Right cardiac atrium (tissue), 5 donors: Measurements from ENCODE around the gene DNAH8. TPM values are rescaled to one million over a fixed set of nuclear protein-coding genes. Genes with fewer than 3 reads are reported as not detected.
A peak's percentile ranks its signal among the peaks of the same experiment; 100 is the strongest.

Experiments used
- ATAC-seq, 2 donors: fragments of 200-7000 bp; cut with Tn5 transposase; one replicate each; pipeline versions ENCODE4 v1.8.0 to v1.9.1; 2020; ENCODE audit warnings: moderate library complexity in 2 of 2, mild to moderate bottlenecking in 1 of 2
- DNase-seq, 3 donors: peaks; one replicate each; pipeline ENCODE4 v3.0.0-alpha.2; 2020
- H3K27ac ChIP-seq: one replicate; pipeline ENCODE4 v1.5.1; 2013; ENCODE audit warnings: mild to moderate bottlenecking, low read length, control low read depth, moderate library complexity
- H3K27me3 ChIP-seq: one replicate; pipeline ENCODE4 v1.6.1; 2013; ENCODE audit not compliant: control insufficient read depth, insufficient read depth
- H3K4me1 ChIP-seq: one replicate; pipeline ENCODE4 v1.6.1; 2013; ENCODE audit warnings: low read length; ENCODE audit not compliant: control insufficient read depth, insufficient read depth
- H3K4me3 ChIP-seq: one replicate; pipeline ENCODE4 v1.5.1; 2013; ENCODE audit warnings: low read length, control low read depth
- H3K9me3 ChIP-seq: one replicate; pipeline ENCODE4 v1.6.1; 2013; ENCODE audit warnings: low read length; ENCODE audit not compliant: control insufficient read depth
- WGBS: extraction: QIAGEN DNeasy Blood & Tissue Kit; methylation state at CpG from one replicate; pipeline ENCODE4 v1.1.7; 2013; 5-methylcytosine and 5-hydroxymethylcytosine counted together
- intact Hi-C, 4 donors: fragments of 100-400 bp; cut with DNase I; formaldehyde crosslinking; loops; one replicate each; pipeline versions ENCODE4 v1.11.0 to v1.14.0; 2022 to 2023
- polyA plus RNA-seq: library from polyadenylated mRNA; stranded (reverse); fragments of 200-250 nt; gene quantifications from one replicate; pipeline ENCODE4 v1.2.3, GENCODE V29; 2013
- total RNA-seq, 4 donors: library from RNA; stranded (reverse); fragmentation: NEBNext Ultra II Directional; extraction: Animal tissue kit (Norgen Biotek cat#: 25700); gene quantifications; one replicate each; pipeline ENCODE4 v1.2.1, GENCODE V29; 2021
- donor health status: healthy with polysubstance abuse.
- donor health status: DM: no; HTN: yes; CAD: no.
- donor health status: DM: no; HTN: no; CAD: no.
- donor health status: DM: no; HTN: yes; CAD: no; lungs with severe emphysema.
- donor health status: DM: yes; HTN: yes; CAD: no.

DNAH8 gene
- total and polyA plus RNA-seq, 5 donors, result not detected

DNA sequence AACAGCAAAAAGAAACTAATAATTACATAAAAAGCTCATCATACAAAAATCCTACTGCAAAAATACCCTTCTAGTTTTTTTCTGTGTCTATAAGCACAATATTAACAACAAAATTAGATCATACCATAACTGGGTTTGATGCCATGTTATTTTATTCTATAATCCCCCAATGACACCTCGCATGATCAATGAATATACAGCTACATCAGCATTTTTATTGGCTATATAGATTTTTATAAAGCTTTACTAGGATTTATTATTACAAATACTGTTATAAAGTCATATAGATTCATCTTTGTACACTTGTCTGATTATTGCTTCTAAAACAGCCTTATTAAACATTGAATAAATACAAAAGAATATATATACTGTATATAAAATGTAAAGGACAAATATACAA lies 288.4 kb downstream of the DNAH8 start:
- H3K4me3 ChIP-seq, result no peak overlapping the region
- H3K4me1 ChIP-seq, result no peaks in the 10 kb centered on the region
- intact Hi-C loops, result no loop called here
- no peaks in the 10 kb centered on the region for H3K9me3 ChIP-seq
- H3K27me3 ChIP-seq, result no peaks in the 10 kb centered on the region
- ATAC-seq, result no peak
- H3K27ac ChIP-seq, result no peak overlapping the region
- 88% methylated on average over 1 of the region's 1 CpG for WGBS
- no peak for DNase-seq

- DNase-seq (no peak), ATAC-seq (no peak)
- Histone ChIP-seq H3K4me1 (no peaks in the 10 kb centered on the region), H3K9me3 (no peaks in the 10 kb centered on the region), H3K4me3 (no peak overlapping the region), H3K27ac (no peak overlapping the region), H3K27me3 (no peaks in the 10 kb centered on the region)
- WGBS, result 59% methylated on average over 2 of the region's 2 CpGs
- intact Hi-C loops, result no loop called here
Observed at GRCh38 chr6:39004801-39005200, 289.7 kb downstream of the DNAH8 start.

DNA sequence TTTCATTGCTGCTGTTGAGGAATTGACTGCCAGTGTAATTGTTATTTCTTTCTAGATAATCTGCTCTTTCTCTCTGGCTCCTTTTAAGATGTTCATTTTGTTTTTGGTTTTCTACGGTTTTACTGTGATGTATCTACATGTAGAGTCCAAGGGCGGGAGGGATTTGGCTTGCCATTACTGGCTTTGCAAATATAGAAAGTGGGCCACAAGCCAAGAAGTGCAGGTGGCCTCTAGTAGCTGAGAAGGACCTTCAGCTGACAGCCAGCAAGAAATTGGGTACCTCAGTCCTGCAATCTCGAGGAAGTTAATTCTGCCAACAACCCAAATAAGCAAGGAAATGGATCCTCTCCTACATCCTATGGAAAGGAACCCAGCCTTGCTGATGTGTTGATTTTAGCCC lies 290.7 kb downstream of the DNAH8 start:
- DNase-seq, result no peak
- Histone ChIP-seq H3K4me1 (no peaks in the 10 kb centered on the region), H3K4me3 (no peak overlapping the region), H3K9me3 (no peaks in the 10 kb centered on the region), H3K27me3 (no peaks in the 10 kb centered on the region), H3K27ac (no peak overlapping the region)
- 70% methylated on average over 3 of the region's 3 CpGs for WGBS
- ATAC-seq, result no peak
- intact Hi-C loops, result no loop called here

GRCh38 chr6:39007575-39007974 lies 292.5 kb downstream of the DNAH8 start:
- ATAC-seq, result peak in 1 of 2 donors; percentile 52

GRCh38 chr6:39008737-39009136 lies 293.6 kb downstream of the DNAH8 start:
- no peak for DNase-seq
- Histone ChIP-seq H3K9me3 (no peaks in the 10 kb centered on the region), H3K27me3 (no peaks in the 10 kb centered on the region), H3K27ac (no peak overlapping the region), H3K4me3 (no peak overlapping the region), H3K4me1 (no peaks in the 10 kb centered on the region)
- intact Hi-C loops, result no loop called here
- 15% methylated on average over 1 of the region's 1 CpG for WGBS
- no peak for ATAC-seq

More at GRCh38 chr6:39007575-39007974, 292.5 kb downstream of the DNAH8 start:
- Histone ChIP-seq H3K27ac (no peak overlapping the region), H3K4me1 (no peaks in the 10 kb centered on the region), H3K27me3 (no peaks in the 10 kb centered on the region), H3K9me3 (no peaks in the 10 kb centered on the region), H3K4me3 (no peak overlapping the region)
- 39% methylated on average over 3 of the region's 3 CpGs for WGBS
- DNase-seq, result no peak
- intact Hi-C loops, result no loop called here

- no peaks in the 10 kb centered on the region for H3K4me1 ChIP-seq
- no peaks in the 10 kb centered on the region for H3K27me3 ChIP-seq
- no peak overlapping the region for H3K27ac ChIP-seq
- no peak for ATAC-seq
- no peaks in the 10 kb centered on the region for H3K9me3 ChIP-seq
- WGBS, result 0% methylated on average over 1 of the region's 1 CpG
- intact Hi-C loops, result no loop called here
- DNase-seq, result no peak
- H3K4me3 ChIP-seq, result no peak overlapping the region
Observed at GRCh38 chr6:39009476-39009875, 294.4 kb downstream of the DNAH8 start.

- 84% methylated on average over 7 of the region's 7 CpGs for WGBS
- Histone ChIP-seq H3K27me3 (no peaks in the 10 kb centered on the region), H3K4me1 (peaks cover 3% of the 10 kb centered on the region), H3K9me3 (no peaks in the 10 kb centered on the region), H3K27ac (no peak overlapping the region), H3K4me3 (no peak overlapping the region)
- intact Hi-C loops, result no loop called here
- no peak for DNase-seq
- no peak for ATAC-seq
Observed at GRCh38 chr6:39016839-39017546, 301.9 kb downstream of the DNAH8 start.

DNA sequence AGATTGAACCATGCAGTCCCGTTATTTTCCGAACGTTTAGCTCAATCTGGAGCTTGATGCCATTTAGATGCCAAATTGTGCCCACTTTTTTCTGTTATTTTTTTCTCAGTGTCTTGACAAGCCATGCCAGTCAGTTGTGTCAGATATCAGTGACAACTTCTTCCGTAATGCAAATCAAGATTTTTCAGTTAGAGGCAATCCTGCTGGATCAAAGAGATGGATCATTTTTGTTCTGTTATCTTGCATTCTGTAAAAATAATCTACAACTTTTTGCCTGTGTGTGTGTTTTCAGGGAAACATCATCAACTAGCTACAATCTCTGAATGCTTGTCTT lies 302.4 kb downstream of the DNAH8 start:
- peaks cover 3% of the 10 kb centered on the region for H3K4me1 ChIP-seq
- no peaks in the 10 kb centered on the region for H3K27me3 ChIP-seq
- H3K9me3 ChIP-seq, result no peaks in the 10 kb centered on the region
- DNase-seq (no peak), ATAC-seq (no peak)
- intact Hi-C loops, result no loop called here
- no peak overlapping the region for H3K27ac ChIP-seq
- H3K4me3 ChIP-seq, result no peak overlapping the region
- WGBS, result 68% methylated on average over 4 of the region's 4 CpGs

GRCh38 chr6:39018103-39018502 lies 303.0 kb downstream of the DNAH8 start:
- intact Hi-C loops, result no loop called here

GRCh38 chr6:39020136-39020535 lies 305.0 kb downstream of the DNAH8 start:
- ATAC-seq, result no peak
- intact Hi-C loops, result no loop called here
- DNase-seq, result no peak
- Histone ChIP-seq H3K4me1 (peaks cover 3% of the 10 kb centered on the region), H3K9me3 (no peaks in the 10 kb centered on the region), H3K27ac (no peak overlapping the region), H3K4me3 (no peak overlapping the region), H3K27me3 (no peaks in the 10 kb centered on the region)
- 76% methylated on average over 2 of the region's 2 CpGs for WGBS

More at GRCh38 chr6:39018103-39018502, 303.0 kb downstream of the DNAH8 start:
- Histone ChIP-seq H3K4me1 (peaks cover 3% of the 10 kb centered on the region), H3K9me3 (no peaks in the 10 kb centered on the region), H3K4me3 (no peak overlapping the region), H3K27ac (no peak overlapping the region), H3K27me3 (no peaks in the 10 kb centered on the region)
- ATAC-seq, result peak; percentile 68 to 86
- WGBS, result 39% methylated on average over 5 of the region's 5 CpGs
- no peak for DNase-seq

GRCh38 chr6:39021041-39021440 lies 305.9 kb downstream of the DNAH8 start:
- Histone ChIP-seq H3K4me1 (peaks cover 3% of the 10 kb centered on the region), H3K27ac (no peak overlapping the region), H3K9me3 (no peaks in the 10 kb centered on the region), H3K4me3 (no peak overlapping the region), H3K27me3 (no peaks in the 10 kb centered on the region)
- DNase-seq, result no peak
- intact Hi-C loops, result no loop called here
- no peak for ATAC-seq
- WGBS, result 73% methylated on average over 2 of the region's 2 CpGs

DNA sequence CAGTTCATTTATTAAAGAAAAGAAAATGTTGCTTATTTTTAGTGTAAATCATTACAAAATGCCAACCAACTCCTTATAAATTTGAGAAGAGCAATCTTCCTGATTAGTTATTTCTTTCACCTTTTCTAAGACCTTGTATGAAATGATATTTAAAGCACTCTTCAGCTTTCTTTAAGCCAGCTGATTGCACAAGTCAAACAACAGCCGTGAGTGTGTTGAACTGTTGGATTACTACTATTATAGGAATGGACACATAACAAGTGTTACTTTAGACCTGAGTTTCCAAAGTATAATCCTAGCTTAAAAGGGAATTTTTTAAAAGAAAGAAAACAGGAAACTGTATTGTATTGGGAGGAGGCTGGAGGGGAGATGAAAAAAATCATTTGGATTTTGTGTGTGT lies 306.7 kb downstream of the DNAH8 start:
- ATAC-seq (no peak), DNase-seq (no peak)
- 47% methylated on average over 1 of the region's 1 CpG for WGBS
- Histone ChIP-seq H3K27me3 (no peaks in the 10 kb centered on the region), H3K4me1 (peaks cover 3% of the 10 kb centered on the region), H3K9me3 (no peaks in the 10 kb centered on the region), H3K27ac (no peak overlapping the region), H3K4me3 (no peak overlapping the region)
- intact Hi-C loops, result no loop called here
